Common myeloid progenitor, CD34-positive (primary cell): ENCODE measurements around the gene DPF3.
A peak's percentile ranks its signal among the peaks of the same experiment; 100 is the strongest.

ENCODE experiments used
- CTCF ChIA-PET: fragments of 350-600 bp; sonication (Branson Sonifier 250); formaldehyde crosslinking; loops from one replicate; lab custom pipeline; 2021; ENCODE audit warnings: antibody characterized with exemption; lab: Charles Lee
- POLR2A ChIA-PET: fragments of 350-600 bp; sonication (Branson Sonifier 250); formaldehyde crosslinking; loops from one replicate; lab custom pipeline; 2021; ENCODE audit warnings: antibody characterized with exemption; lab: Charles Lee
- DNase-seq, 3 donors: peaks; one replicate each; pipeline versions ENCODE4 v3.0.0 to v3.0.0-alpha.2; 2013
- H3K27ac ChIP-seq, 2 experiments: 1 replicate in 1 of 2; 2 replicates in 1 of 2; pipeline ENCODE4 v1.7.0; 2013; ENCODE audit warnings: inconsistent platforms in 2 of 2, low read length in 2 of 2, mild to moderate bottlenecking in 2 of 2, low read depth in 1 of 2, moderate library complexity in 1 of 2; ENCODE audit not compliant: severe bottlenecking in 2 of 2, insufficient read depth in 1 of 2, poor library complexity in 1 of 2
- H3K27me3 ChIP-seq, 5 experiments: replicated peaks in 2 of 5; 1 replicate in 3 of 5; 2 replicates in 2 of 5; pipeline versions ENCODE4 v1.6.1 to v1.7.0; 2013; ENCODE audit warnings: low read length in 4 of 5, mild to moderate bottlenecking in 2 of 5, moderate library complexity in 2 of 5, inconsistent platforms in 1 of 5; ENCODE audit not compliant: insufficient read depth in 5 of 5, control insufficient read depth in 4 of 5
- H3K36me3 ChIP-seq, 4 experiments: 1 replicate in 2 of 4; 2 replicates in 2 of 4; pipeline versions ENCODE4 v1.6.1 to v1.7.0; 2013; ENCODE audit warnings: low read length in 3 of 4, control low read depth in 1 of 4, mild to moderate bottlenecking in 1 of 4; ENCODE audit not compliant: control insufficient read depth in 4 of 4, insufficient read depth in 4 of 4
- H3K4me1 ChIP-seq, 4 experiments: 1 replicate in 3 of 4; 2 replicates in 1 of 4; pipeline versions ENCODE4 v1.6.1 to v1.7.1; 2013; ENCODE audit warnings: low read length in 3 of 4, mild to moderate bottlenecking in 3 of 4, control low read depth in 1 of 4, inconsistent platforms in 1 of 4, moderate library complexity in 1 of 4; ENCODE audit not compliant: control insufficient read depth in 4 of 4, insufficient read depth in 4 of 4; ENCODE audit errors: control extremely low read depth in 1 of 4
- H3K4me3 ChIP-seq, 7 experiments: 1 replicate in 4 of 7; 2 replicates in 3 of 7; pipeline versions ENCODE4 v1.5.1 to v1.7.0; 2013; ENCODE audit warnings: mild to moderate bottlenecking in 7 of 7, low read length in 6 of 7, moderate library complexity in 6 of 7, inconsistent platforms in 2 of 7, low read depth in 2 of 7, control low read depth in 1 of 7; ENCODE audit not compliant: insufficient read depth in 4 of 7, control insufficient read depth in 1 of 7; ENCODE audit errors: extremely low read depth in 1 of 7
- H3K9me3 ChIP-seq, 5 experiments: 1 replicate in 4 of 5; 2 replicates in 1 of 5; pipeline versions ENCODE4 v1.6.1 to v1.7.1; 2013; ENCODE audit warnings: low read length in 4 of 5, mild to moderate bottlenecking in 2 of 5, inconsistent platforms in 1 of 5, low read depth in 1 of 5, moderate library complexity in 1 of 5; ENCODE audit not compliant: control insufficient read depth in 4 of 5, insufficient read depth in 2 of 5; ENCODE audit errors: control extremely low read depth in 1 of 5
- WGBS: methylation state at CpG from one replicate; pipeline ENCODE4 v1.1.5; 2013; ENCODE audit not compliant: insufficient coverage; 5-methylcytosine and 5-hydroxymethylcytosine counted together

DPF3 gene

DNA sequence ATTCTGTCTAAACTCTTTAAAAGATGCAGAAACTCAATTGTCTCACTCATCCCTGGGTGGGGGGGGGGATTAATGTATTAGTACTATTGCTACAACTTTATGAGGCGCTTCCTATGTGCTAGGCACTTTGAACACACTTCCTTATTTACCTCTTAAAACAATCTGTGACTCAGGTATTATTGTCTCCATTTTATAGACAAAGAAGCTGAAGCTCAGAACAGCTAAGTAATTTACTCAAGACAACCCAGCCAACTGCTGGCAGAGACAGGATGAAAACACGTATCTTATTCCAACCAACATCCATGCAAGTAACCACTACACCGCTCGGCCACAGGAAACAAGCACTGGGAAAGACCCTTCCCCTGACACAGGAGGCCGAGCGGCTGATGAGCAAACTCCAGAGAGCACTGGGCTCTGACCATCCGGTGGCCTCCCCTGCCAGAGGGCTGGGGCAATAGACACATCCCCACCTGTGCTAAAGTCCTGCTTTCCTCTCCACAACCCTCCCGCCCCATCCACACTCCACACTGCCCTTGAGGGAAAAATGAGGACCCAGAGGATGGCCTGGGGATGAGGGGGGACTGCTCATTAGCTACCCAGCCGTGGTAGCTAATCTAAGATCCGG, 244.2 kb downstream of the DPF3 start:
- peaks cover 0 to 2% (median 0%) of the 10 kb centered on the region in 5 experiments for H3K9me3 ChIP-seq
- ChIA-PET CTCF (no interaction called here), POLR2A (no interaction called here)
- no peaks in the 10 kb centered on the region for H3K4me1 ChIP-seq
- DNase-seq, result no peak
- H3K4me3 ChIP-seq, result no peak overlapping the region
- peaks cover 0 to 59% (median 18%) of the 10 kb centered on the region in 5 experiments for H3K27me3 ChIP-seq
- H3K36me3 ChIP-seq, result no peaks in the 10 kb centered on the region
- WGBS, result 92% methylated on average over 6 of the region's 10 CpGs
- H3K27ac ChIP-seq, result no peak overlapping the region

DNA sequence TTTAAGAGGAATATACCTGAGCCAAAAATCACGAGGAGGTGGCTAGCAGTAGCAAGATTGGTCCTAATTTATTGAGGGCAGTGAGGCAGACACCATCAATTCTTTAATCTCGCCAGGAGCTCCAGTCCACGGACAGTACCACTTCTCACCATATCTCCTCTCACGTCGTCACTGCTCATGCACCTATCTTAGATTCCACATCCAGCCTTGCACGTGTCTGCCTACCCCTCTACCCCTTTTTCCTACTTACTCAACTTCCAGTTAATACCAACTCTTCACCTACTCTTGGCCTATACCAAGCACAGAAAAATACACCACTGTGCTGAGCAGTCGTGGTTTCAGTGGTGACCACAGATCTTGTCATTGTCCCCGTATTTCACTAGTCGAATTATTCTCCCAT, 246.1 kb downstream of the DPF3 start:
- Histone ChIP-seq H3K4me1 (no peaks in the 10 kb centered on the region), H3K36me3 (no peaks in the 10 kb centered on the region), H3K27me3 (peaks cover 0 to 66% (median 13%) of the 10 kb centered on the region in 5 experiments), H3K9me3 (peaks cover 0 to 3% (median 0%) of the 10 kb centered on the region in 5 experiments), H3K4me3 (no peak overlapping the region), H3K27ac (no peak overlapping the region)
- no peak for DNase-seq
- CTCF ChIA-PET, result interaction anchor here (1.3 kb wide), 1 partner anchor 16 kb away, joined by 3 read pairs; no protein-coding TSS in a partner anchor
- WGBS, result 90% methylated on average over 8 of the region's 9 CpGs
- POLR2A ChIA-PET, result no interaction called here

DNA sequence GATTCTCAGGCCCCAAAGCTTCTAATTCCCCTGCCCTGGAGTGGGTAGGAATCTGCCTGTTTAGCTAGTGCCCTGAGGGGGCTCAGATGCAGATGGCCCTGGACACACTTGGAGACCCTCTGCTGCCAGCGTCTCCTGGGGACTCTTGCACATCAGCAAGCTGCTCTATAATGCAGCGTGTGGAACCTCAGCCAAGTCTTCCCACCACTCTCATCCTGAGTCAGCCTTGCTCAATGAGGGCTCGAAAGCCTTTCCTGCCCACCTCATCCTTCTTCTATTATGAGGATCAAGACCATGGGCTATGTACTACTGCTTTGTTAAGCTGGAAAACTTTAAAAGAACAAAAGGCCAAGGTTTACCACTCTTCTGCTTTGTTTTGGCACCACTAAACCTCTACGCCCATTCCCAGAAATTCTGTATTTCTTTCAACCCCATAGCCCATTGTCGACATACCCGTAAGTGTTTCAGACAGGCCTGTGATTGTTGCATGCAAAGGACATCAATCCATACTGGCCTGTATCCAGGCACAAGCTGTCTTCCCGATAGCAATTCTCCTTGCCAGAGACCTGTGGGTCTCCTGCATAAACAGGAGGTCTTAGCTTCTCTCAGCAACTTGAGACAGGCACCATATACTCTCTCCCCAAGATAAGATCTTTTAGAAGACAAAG, 246.9 kb downstream of the DPF3 start:
- ChIA-PET CTCF (interaction anchor here (1.3 kb wide), 1 partner anchor 16 kb away, joined by 3 read pairs; no protein-coding TSS in a partner anchor), POLR2A (no interaction called here)
- H3K27me3 ChIP-seq, result peaks cover 0 to 65% (median 13%) of the 10 kb centered on the region in 5 experiments
- H3K4me3 ChIP-seq, result no peak overlapping the region
- no peak overlapping the region for H3K27ac ChIP-seq
- H3K4me1 ChIP-seq, result no peaks in the 10 kb centered on the region
- WGBS, result 100% methylated on average over 7 of the region's 7 CpGs
- H3K9me3 ChIP-seq, result peaks cover 0 to 6% (median 2%) of the 10 kb centered on the region in 5 experiments
- DNase-seq, result no peak
- H3K36me3 ChIP-seq, result no peaks in the 10 kb centered on the region

DNA sequence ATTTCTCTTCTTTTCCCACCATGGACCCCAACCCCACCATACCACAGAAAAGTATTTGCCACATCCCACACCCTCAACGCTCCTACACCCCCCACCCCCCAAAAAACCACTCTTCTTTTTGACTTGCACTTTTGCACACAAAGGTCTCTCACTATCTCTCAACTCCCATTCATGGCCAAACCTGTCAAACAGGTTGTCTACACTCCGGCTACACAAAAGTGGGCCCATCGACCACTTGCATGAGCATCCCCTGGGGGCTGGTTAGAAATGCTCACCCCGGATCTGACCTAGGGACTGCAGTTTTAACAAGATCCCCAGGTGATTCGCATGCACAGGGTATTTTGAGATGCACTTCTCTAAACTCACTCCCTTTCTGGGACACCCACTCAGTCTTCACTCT, 248.2 kb downstream of the DPF3 start:
- CTCF ChIA-PET, result no interaction called here
- no peak overlapping the region for H3K27ac ChIP-seq
- H3K4me1 ChIP-seq, result no peaks in the 10 kb centered on the region
- no peak for DNase-seq
- WGBS, result 97% methylated on average over 5 of the region's 5 CpGs
- H3K4me3 ChIP-seq, result no peak overlapping the region
- POLR2A ChIA-PET, result no interaction called here
- H3K9me3 ChIP-seq, result peaks cover 0 to 7% (median 4%) of the 10 kb centered on the region in 5 experiments
- H3K27me3 ChIP-seq, result peaks cover 0 to 67% (median 15%) of the 10 kb centered on the region in 5 experiments
- H3K36me3 ChIP-seq, result no peaks in the 10 kb centered on the region

DNA sequence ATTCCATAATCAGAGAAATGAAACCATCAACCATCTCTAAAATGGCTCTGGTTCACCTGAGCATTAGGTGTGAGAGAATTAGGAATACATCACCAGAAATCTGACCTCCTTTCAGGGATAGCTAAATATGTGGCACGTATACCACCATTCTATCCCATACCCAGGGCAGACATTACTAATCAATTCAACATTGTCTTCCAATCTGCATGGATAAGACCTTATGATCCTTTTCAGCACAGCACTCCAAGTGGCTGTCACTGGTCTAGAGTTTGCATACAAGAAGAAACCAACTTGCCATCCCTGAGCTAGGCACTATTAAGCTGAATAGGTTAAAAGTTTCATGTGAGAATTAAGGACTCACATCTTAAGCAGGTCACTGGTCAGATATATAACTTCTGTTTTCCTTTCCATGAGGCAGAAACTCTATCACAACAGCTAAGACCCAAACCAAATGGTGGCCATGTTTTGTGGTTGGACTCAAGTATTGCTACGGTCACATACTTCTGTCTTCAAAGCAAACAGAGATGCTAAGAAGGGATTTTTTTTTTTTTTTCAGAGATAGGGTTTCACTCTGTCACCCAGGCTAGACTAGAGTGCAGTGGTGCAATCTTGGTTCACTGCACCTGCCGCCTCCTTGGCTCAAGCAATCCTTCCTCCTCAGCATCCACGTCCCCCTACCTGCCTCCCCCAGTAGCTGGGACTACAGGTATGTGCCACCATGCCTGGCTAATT, 249.0 kb downstream of the DPF3 start:
- H3K27me3 ChIP-seq, result peaks cover 0 to 64% (median 14%) of the 10 kb centered on the region in 5 experiments
- H3K4me1 ChIP-seq, result no peaks in the 10 kb centered on the region
- H3K9me3 ChIP-seq, result peaks cover 0 to 14% (median 4%) of the 10 kb centered on the region in 5 experiments
- ChIA-PET CTCF (no interaction called here), POLR2A (no interaction called here)
- WGBS, result 50% methylated on average over 2 of the region's 4 CpGs
- DNase-seq, result peak in 2 of 3 donors; percentile 4 to 12
- no peak overlapping the region for H3K27ac ChIP-seq
- H3K4me3 ChIP-seq, result no peak overlapping the region
- no peaks in the 10 kb centered on the region for H3K36me3 ChIP-seq

DNA sequence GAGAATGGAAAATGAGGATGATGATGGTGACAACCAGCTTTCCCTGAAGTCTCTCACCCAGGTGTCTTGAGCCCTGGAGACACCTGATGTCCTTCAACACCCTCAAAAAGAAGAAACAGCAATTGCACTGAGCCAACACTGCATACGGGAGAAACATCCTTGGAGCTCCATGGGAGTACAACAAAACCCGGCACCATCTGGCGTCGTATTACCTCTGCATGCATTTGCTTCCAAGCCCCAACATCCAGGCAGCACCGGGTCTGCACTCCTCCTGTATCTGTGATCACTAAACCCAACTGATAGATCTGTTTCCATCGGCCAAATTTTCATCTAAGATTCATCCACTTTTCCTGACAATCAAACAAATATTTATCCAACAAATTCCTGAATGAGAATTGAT, 249.9 kb downstream of the DPF3 start:
- peaks cover 0 to 19% (median 9%) of the 10 kb centered on the region in 5 experiments for H3K9me3 ChIP-seq
- WGBS, result 92% methylated on average over 5 of the region's 6 CpGs
- ChIA-PET POLR2A (no interaction called here), CTCF (no interaction called here)
- no peak overlapping the region for H3K4me3 ChIP-seq
- H3K36me3 ChIP-seq, result no peaks in the 10 kb centered on the region
- no peak overlapping the region for H3K27ac ChIP-seq
- no peak for DNase-seq
- H3K27me3 ChIP-seq, result peaks cover 0 to 57% (median 14%) of the 10 kb centered on the region in 5 experiments
- H3K4me1 ChIP-seq, result no peaks in the 10 kb centered on the region
